MM.1S (cell line): ENCODE results near the gene PCDH9.

Experiments used
- DNase-seq: peaks from one replicate; pipeline ENCODE4 v3.0.0-alpha.2; 2015
- H2AFZ ChIP-seq: fragments of 300-600 bp; sonication (generic); 2 replicates; pipeline ENCODE4 v1.6.0; 2016; ENCODE audit warnings: antibody characterized with exemption, low read length
- H3F3A ChIP-seq: fragments of 300-600 bp; sonication (generic); 2 replicates; pipeline ENCODE4 v1.6.1; 2016; ENCODE audit warnings: mild to moderate bottlenecking, antibody characterized with exemption, low read length, moderate library complexity, mixed read lengths; ENCODE audit not compliant: insufficient read depth
- H3K27ac ChIP-seq: fragments of 300-600 bp; sonication (generic); 2 replicates; pipeline ENCODE4 v1.5.1; 2016; ENCODE audit warnings: mild to moderate bottlenecking, low read length
- H3K27me3 ChIP-seq: fragments of 300-600 bp; sonication (generic); replicated peaks from 2 replicates; pipeline ENCODE4 v1.6.0; 2016; ENCODE audit warnings: low read length; ENCODE audit not compliant: insufficient read depth
- H3K36me3 ChIP-seq: fragments of 300-600 bp; sonication (generic); replicated peaks from 2 replicates; pipeline ENCODE4 v1.6.1; 2016; ENCODE audit warnings: mild to moderate bottlenecking, low read length, mixed read lengths; ENCODE audit not compliant: insufficient read depth
- H3K4me1 ChIP-seq: fragments of 300-600 bp; sonication (generic); 2 replicates; pipeline ENCODE4 v1.6.1; 2016; ENCODE audit warnings: low read length, mixed read lengths
- H3K4me2 ChIP-seq: fragments of 300-600 bp; sonication (generic); 2 replicates; pipeline ENCODE4 v1.6.0; 2016; ENCODE audit warnings: low read depth, low read length
- H3K4me3 ChIP-seq: fragments of 300-600 bp; sonication (generic); 2 replicates; pipeline ENCODE4 v1.5.1; 2016; ENCODE audit warnings: low read length, mixed read lengths
- H3K79me2 ChIP-seq: fragments of 300-600 bp; sonication (generic); 2 replicates; pipeline ENCODE4 v1.6.1; 2016; ENCODE audit warnings: mixed run types, low read length, mixed read lengths
- H3K9ac ChIP-seq: fragments of 300-600 bp; sonication (generic); 2 replicates; pipeline ENCODE4 v1.6.1; 2016; ENCODE audit warnings: low read length, mixed read lengths
- H3K9me2 ChIP-seq: fragments of 300-600 bp; sonication (generic); replicated peaks from 2 replicates; pipeline ENCODE4 v1.6.1; 2016; ENCODE audit warnings: mild to moderate bottlenecking, low read length, mixed read lengths; ENCODE audit not compliant: insufficient read depth
- H3K9me3 ChIP-seq: fragments of 300-600 bp; sonication (generic); replicated peaks from 2 replicates; pipeline ENCODE4 v1.6.1; 2016; ENCODE audit warnings: mild to moderate bottlenecking, low read length, mixed read lengths; ENCODE audit not compliant: insufficient read depth
- H4K20me1 ChIP-seq: fragments of 300-600 bp; sonication (generic); 2 replicates; pipeline ENCODE4 v1.6.1; 2016; ENCODE audit warnings: mild to moderate bottlenecking, low read length, moderate library complexity, mixed read lengths; ENCODE audit not compliant: insufficient read depth
- EZH2 ChIP-seq: fragments of 300-600 bp; sonication (generic); optimal IDR thresholded peaks from 2 replicates; pipeline ENCODE3; 2017; ENCODE audit warnings: low read depth, mild to moderate bottlenecking, antibody characterized with exemption, low read length, mixed read lengths
- EZH2phosphoT487 ChIP-seq: fragments of 300-600 bp; sonication (generic); IDR thresholded peaks from 2 replicates; pipeline ENCODE4 v1.6.1; 2018; ENCODE audit warnings: antibody characterized with exemption, low read length
- TF ChIP-seq, protein P1 (sequence below): fragments of 300-600 bp; sonication (generic); IDR thresholded peaks from 2 replicates; pipeline ENCODE4 v1.5.1; 2016; ENCODE audit warnings: antibody characterized with exemption, low read length, mixed read lengths

Gene PCDH9

DNA sequence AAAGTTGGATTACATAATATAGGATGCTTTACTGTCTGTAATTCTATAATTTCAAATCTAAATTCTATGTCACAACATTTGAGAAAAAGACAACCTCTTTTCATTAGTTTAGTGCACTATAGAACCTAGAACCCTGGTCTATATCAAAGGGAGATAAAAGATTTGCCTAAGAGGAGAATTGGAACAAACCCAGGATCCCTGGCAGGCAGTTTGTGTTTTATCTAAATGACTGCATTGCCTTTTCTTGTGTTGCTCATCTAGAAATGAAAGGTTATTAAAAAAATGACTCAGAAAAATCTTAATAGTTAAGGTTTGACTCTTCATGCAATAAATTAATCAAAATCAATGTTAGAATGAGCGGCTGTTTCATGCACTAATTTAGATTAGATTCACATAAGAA, 96.7 kb downstream of the PCDH9 start:
- no peak overlapping the region for H2AFZ ChIP-seq
- H3F3A ChIP-seq, result no peaks in the 10 kb centered on the region
- DNase-seq, result no peak
- no peaks in the 10 kb centered on the region for H4K20me1 ChIP-seq
- no peak overlapping the region for H3K4me3 ChIP-seq
- no peaks in the 10 kb centered on the region for H3K9me3 ChIP-seq
- no peaks in the 10 kb centered on the region for H3K4me1 ChIP-seq
- H3K36me3 ChIP-seq, result no peaks in the 10 kb centered on the region
- no peak overlapping the region for H3K9ac ChIP-seq
- H3K79me2 ChIP-seq, result no peaks in the 10 kb centered on the region
- H3K9me2 ChIP-seq, result no peaks in the 10 kb centered on the region
- TF ChIP-seq, protein P1, sequence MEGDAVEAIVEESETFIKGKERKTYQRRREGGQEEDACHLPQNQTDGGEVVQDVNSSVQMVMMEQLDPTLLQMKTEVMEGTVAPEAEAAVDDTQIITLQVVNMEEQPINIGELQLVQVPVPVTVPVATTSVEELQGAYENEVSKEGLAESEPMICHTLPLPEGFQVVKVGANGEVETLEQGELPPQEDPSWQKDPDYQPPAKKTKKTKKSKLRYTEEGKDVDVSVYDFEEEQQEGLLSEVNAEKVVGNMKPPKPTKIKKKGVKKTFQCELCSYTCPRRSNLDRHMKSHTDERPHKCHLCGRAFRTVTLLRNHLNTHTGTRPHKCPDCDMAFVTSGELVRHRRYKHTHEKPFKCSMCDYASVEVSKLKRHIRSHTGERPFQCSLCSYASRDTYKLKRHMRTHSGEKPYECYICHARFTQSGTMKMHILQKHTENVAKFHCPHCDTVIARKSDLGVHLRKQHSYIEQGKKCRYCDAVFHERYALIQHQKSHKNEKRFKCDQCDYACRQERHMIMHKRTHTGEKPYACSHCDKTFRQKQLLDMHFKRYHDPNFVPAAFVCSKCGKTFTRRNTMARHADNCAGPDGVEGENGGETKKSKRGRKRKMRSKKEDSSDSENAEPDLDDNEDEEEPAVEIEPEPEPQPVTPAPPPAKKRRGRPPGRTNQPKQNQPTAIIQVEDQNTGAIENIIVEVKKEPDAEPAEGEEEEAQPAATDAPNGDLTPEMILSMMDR, result no peak
- TF ChIP-seq EZH2 (no peak), EZH2phosphoT487 (no peak)
- H3K4me2 ChIP-seq, result no peak overlapping the region
- H3K27me3 ChIP-seq, result no peaks in the 10 kb centered on the region
- H3K27ac ChIP-seq, result no peak overlapping the region

DNA sequence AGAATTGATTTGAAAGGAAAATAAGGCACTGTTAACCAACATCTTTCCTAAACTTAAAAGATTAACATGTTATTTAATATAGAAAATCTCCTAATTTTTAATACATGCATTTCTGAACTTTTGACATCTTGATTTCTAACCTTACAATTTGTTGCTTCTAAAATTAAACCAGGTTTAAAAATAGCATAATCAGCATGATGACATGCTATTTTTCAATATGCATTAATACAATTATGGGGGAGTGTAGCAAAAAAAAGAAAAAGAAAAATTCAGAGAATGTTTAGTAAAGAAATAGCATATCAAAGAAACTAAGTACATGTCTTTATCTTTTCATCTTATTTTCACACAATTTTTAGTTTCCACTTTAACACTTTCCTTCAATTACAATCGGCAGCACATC, 98.7 kb downstream of the PCDH9 start:
- Histone ChIP-seq H3F3A (no peaks in the 10 kb centered on the region), H3K9ac (no peak overlapping the region), H2AFZ (no peak overlapping the region), H3K4me1 (no peaks in the 10 kb centered on the region), H3K79me2 (no peaks in the 10 kb centered on the region), H3K27ac (no peak overlapping the region), H3K9me2 (no peaks in the 10 kb centered on the region), H3K9me3 (no peaks in the 10 kb centered on the region), H3K36me3 (no peaks in the 10 kb centered on the region), H4K20me1 (no peaks in the 10 kb centered on the region), H3K4me3 (no peak overlapping the region), H3K27me3 (no peaks in the 10 kb centered on the region), H3K4me2 (no peak overlapping the region)
- no peak for DNase-seq
- TF ChIP-seq EZH2phosphoT487, result no peak
- TF ChIP-seq EZH2, result no peak

DNA sequence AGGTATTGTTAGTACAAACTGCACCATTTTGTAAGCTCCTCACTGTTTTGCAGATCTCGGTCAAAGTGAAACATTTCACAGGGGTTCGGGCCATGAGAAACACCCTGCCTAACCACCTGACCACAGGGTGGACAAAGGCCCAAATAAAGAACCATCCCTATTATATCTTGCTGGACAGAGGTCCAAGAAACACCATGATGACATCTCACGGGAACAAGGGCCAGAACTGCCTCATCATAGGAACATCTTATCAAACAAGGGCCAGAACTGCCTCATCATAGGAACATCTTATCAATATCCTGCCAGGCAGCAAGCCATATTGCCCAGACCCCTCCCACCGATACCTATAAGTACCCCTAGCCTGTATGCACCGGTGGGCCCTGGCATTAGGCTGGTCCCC, 99.7 kb downstream of the PCDH9 start:
- TF ChIP-seq EZH2phosphoT487, result no peak
- TF ChIP-seq EZH2, result no peak
- TF ChIP-seq, protein P1, result no peak
- no peak overlapping the region for H2AFZ ChIP-seq
- H4K20me1 ChIP-seq, result no peaks in the 10 kb centered on the region
- no peaks in the 10 kb centered on the region for H3K36me3 ChIP-seq
- no peaks in the 10 kb centered on the region for H3K9me2 ChIP-seq
- no peak overlapping the region for H3K27ac ChIP-seq
- H3K4me1 ChIP-seq, result no peaks in the 10 kb centered on the region
- H3K4me3 ChIP-seq, result no peak overlapping the region
- DNase-seq, result no peak
- no peaks in the 10 kb centered on the region for H3K27me3 ChIP-seq
- no peaks in the 10 kb centered on the region for H3K9me3 ChIP-seq
- no peaks in the 10 kb centered on the region for H3F3A ChIP-seq
- no peaks in the 10 kb centered on the region for H3K79me2 ChIP-seq
- H3K4me2 ChIP-seq, result no peak overlapping the region
- no peak overlapping the region for H3K9ac ChIP-seq

DNA sequence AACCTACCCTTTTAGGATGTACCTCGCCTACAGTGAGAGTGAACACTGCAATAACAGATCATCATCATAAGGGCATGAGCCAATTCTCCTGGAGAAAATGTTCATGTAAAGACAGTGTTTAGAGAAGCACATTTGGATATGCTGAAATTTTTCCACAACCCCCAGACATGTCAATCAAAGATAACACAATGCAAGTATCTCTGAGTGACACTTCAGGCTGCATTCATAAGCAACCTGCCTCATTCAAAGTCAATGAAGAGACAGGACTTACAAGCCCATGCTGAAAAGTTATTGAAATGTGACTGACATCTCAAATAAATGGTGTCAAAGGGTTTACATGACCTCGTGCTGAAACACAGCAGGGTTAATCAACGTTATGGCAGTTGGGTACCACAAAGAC, 102.0 kb downstream of the PCDH9 start:
- no peak overlapping the region for H3K27ac ChIP-seq
- TF ChIP-seq EZH2 (no peak), EZH2phosphoT487 (no peak)
- TF ChIP-seq, protein P1, result no peak
- DNase-seq, result no peak
- H3K9me2 ChIP-seq, result no peaks in the 10 kb centered on the region
- H3F3A ChIP-seq, result no peaks in the 10 kb centered on the region
- no peaks in the 10 kb centered on the region for H3K36me3 ChIP-seq
- no peak overlapping the region for H3K9ac ChIP-seq
- no peaks in the 10 kb centered on the region for H4K20me1 ChIP-seq
- no peak overlapping the region for H3K4me3 ChIP-seq
- no peak overlapping the region for H3K4me2 ChIP-seq
- no peaks in the 10 kb centered on the region for H3K9me3 ChIP-seq
- no peak overlapping the region for H2AFZ ChIP-seq
- no peaks in the 10 kb centered on the region for H3K79me2 ChIP-seq
- no peaks in the 10 kb centered on the region for H3K4me1 ChIP-seq
- H3K27me3 ChIP-seq, result no peaks in the 10 kb centered on the region
